ENCODE data around the gene FIBIN.
"Not testable (repeated sequence)": the region's sequence is repeated elsewhere in the genome, so short reads cannot be mapped to it uniquely, and the experiment has no call there.

FIBIN gene

DNA sequence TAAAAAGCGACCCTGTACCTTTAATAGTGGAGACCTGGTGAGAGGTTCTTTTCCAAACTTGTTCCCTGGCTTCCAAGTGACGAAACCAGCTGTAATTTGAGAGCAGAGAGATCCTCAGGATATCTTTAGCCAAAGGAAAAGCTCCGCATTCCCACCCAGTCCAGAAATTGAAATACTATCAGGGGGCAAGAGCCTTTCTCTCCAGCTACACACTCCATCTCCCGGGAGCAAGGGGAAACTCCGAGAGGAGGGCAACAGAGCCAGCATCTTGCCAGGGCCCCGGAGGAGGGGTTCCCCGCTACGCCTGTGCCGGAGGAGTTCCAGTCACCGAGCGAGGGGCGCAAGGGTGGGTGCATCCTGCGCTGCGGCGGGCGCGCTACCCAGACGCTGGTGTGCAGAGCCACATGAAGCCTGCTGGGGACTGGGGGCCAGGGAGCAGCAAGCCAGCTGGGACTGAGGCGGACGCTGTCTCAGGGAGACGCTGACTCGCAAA lies at the start of gene FIBIN:
Gene FIBIN (plus strand): TSS at position 148 of the 493 bp plus-strand sequence. CDS start 415 bp downstream, outside the sequence.
- peak; percentile 61 for DNase-seq (ENCODE audit: low spot score)

- no peak for DNase-seq (ENCODE audit: low spot score)
Measured at GRCh38 chr11:26944866-26945664, 48.8 kb upstream of the FIBIN start.

DNA sequence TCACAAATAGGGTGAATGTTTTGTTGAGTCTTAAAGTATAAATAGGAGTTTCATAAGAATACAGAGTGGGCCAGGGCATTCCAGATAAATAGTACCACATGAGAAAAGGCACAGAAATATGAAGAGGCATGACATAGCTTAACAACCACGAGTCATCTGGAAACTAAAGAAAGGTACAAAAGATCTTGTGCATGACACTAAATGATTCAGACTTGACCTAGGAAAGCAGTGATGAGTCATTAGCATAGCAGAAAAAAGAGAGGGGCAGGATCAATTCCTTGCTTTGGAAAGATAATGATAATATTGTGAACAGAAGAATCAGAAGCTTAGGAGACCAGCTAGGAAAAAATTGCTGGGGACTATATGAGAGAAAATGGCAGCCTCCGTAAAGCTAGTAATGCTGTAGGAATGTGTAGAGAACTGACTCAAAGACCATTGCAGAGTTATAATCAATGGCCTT lies 47.6 kb upstream of the FIBIN start:
- DNase-seq (ENCODE audit: low spot score): no peak

DNA sequence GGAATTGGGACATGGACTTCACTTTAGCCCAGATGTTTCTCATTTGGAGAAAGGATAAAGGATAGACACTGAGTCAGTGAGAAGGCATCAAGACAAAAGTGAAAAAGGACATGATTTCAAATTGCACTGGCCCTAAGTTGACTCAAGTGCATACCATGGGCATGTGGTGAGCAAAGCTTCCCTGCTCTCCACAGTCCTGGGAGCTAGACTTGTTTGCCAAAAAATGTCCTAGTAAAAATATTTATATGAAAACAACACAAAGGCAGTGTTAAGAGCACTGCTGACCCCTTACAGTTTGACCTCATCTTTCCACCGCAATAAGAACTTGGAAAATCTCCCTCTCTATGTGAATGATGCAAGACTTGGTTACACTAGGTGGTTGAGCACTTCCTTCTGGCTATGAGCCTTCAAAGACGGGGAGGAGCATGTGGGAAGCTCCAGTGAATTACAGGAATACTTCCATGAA lies 46.5 kb upstream of the FIBIN start:
- DNase-seq (ENCODE audit: low spot score): peak; percentile 87

DNA sequence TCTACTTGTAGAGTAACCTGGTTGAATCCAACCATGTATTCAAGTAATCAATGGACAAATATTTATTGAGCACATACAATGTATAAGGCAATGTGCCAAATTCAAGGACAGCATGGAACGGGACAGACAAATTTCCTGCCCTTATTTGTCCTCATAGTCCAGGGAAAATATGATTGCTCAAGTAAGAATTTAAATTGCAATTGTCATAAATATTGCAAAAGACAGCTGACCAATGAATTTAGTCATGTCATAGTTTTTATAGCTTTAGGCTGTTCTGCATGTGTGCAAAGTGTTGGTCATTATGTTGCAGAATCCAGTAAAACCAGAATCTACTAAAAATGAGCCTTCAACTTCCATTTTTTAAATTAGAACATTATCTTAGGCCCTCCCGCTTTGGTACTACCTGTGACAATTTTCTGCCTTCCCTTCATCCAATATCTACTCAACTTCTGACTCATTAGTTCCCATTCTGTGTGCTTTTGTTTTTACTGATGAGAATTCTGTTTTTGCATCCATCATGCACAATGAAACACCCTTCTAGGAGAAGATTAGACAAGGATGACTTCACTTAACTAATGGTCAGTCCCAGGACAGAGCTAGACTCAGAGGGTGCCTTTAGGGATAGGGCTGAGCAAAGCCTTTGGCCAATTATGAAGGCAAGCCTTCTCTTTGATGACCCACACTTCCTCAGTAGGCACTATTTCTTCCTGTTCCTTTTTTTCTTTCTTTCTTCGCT lies 45.8 kb upstream of the FIBIN start:
- DNase-seq (ENCODE audit: low spot score): no peak

DNA sequence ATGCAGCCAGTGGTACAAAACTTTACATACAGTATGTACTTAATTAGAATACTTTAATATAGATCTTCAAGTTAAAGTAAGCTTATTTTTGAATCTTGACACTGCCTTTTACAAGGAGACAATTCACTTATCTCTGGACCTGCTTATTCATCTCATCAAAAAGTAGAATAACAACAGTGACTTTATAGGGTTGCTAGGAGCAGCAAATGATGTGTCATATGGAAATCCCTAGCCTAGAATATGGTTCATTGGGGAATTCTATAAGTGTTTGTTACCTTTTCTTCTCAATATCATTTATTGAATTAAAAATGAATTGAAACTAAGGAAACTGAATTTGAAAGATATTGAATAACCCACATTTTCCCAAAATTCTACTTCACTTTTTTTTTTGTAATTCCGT lies 45.0 kb upstream of the FIBIN start:
- no peak for DNase-seq (ENCODE audit: low spot score)

DNA sequence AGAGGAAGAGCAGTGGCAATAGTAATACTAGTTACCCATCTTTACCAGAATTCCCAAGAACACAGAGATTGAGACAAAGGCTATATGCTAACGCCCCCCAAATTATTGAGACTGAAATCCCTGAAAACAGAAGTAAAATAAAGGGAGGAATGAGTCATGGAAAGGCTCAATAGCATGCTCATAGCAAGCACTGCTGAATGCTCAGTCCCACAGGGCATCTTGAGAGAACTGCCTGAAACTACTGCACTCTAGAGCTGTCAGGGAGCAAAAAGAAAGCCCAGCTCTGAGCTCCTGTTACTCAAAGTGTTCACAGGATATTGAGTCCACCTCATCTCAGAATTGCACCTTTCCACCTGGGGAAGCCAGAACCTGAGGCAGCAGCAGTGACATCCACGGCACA lies 44.1 kb upstream of the FIBIN start:
- no peak for DNase-seq (ENCODE audit: low spot score)

GRCh38 chr11:26950260-26950719 lies 43.6 kb upstream of the FIBIN start:
- peak; percentile 60 for DNase-seq (ENCODE audit: low spot score)

DNA sequence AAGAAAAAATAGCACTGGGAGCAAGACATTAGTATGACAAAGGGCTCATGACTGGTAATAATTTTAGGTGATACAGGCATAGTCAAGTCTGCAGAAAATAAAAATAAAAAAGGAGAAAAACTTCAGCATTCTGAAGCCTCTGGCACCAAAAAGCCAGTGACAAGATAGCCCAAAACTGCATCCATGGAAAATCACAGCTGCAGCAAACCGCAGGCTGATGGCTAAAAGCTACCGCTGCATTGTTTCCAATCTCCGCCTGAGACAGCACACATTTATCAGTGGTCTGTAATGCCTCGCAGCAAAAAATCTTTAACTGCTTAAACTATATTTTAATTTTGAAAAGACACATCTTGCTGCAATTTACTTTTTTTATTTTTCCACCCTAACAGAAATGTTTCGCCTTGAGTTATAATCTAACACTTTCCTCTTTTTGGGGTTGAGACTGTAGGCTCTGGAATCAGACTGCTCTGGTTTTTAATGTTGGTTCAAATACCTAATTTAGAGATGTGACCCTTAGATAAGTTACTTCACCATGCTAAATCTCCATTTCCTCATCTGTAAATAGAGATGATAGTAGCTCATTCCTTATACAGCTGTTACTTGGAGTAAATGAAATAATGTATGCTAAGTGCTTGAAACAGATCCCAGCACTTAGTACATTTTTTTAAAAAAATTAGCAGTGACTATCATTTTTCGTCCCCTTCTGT lies 42.0 kb upstream of the FIBIN start:
- peak; percentile 37 for DNase-seq (ENCODE audit: low spot score)

DNA sequence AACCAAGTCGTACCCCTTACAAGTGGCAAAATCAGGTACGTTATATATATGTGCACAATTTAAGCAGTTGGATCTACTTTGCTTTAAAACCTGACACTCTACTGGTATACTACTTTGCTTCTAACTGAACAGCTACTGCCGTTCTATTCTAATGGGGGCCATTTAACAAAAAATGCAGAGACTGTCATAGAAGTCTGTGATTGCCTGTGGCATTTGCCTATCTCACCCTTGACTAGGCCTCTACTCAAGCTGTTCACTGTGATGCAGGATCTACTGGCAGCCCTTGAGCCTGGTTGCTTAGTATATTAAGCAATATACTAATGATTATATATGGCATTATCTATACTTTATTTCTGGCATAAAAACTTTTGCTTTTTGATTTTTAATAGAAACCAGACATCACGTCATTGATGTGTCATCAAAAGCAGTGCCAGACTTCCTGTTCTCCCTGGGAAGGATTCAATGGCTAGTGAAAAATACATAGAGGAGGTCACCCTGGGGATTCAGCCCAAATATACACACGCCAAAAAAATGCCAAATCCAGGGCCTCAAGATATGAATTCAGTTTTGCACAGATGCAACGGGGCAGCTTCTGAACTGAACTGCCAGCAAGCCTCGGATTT lies 40.0 kb upstream of the FIBIN start:
- no peak for DNase-seq (ENCODE audit: low spot score)

DNA sequence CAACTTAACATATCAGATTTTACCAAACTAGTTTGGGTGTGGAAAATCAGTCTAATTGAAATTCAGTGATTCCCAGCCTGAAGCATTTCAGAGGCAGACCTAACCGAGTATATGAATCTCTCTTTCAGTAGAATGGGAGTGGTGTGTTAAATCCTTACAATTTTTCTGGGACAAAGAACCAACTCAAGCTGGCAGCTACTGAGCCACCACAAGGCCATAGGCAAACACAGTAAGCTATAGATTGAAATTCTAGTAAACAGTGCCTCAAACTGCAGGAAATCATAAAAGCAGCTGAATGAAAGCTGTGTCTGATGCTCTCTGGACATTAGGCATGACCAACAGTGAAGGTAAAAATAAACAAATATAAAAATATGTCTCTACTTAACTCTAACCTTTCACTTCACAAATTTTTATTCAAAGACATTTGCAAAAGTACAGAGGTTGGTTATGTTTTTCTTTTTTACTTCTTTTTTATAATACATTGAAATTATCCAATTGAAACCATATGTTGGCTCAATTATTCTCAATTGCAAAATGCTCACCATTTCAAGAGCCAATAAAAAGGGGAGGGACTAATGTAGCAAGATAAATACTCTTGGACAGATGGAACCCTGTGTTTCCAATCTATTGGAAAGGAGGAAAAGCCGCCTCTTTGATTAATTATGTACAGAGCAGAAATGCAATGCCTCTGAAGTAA lies 35.8 kb upstream of the FIBIN start:
- DNase-seq (ENCODE audit: low spot score): no peak

GRCh38 chr11:26958702-26959049 lies 35.2 kb upstream of the FIBIN start:
- no peak for DNase-seq (ENCODE audit: low spot score)

- DNase-seq (ENCODE audit: low spot score): peak; percentile 30
Measured at GRCh38 chr11:26960281-26960680, 33.6 kb upstream of the FIBIN start.

DNA sequence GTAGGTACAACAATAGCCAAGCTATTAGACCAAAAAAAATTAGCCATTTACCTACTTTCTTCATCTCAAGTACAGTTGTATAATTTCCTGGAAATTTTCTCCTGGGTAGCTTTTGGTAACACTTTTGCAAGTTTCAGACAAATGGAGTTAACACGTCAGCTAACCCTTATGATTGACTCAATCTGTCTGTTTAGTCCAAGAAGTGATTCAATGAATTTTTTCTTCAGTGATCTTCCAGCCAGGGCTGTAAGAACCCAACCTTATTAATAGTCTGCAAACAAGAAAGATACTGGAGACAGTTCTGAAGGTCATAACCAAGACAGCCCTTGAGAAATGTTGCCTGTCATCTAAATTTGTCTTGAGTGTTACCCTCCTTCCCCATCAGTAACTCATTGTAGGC lies 30.1 kb upstream of the FIBIN start:
- no peak for DNase-seq (ENCODE audit: low spot score)

- DNase-seq (ENCODE audit: low spot score): no peak
Measured at GRCh38 chr11:26964339-26964738, 29.6 kb upstream of the FIBIN start.

DNA sequence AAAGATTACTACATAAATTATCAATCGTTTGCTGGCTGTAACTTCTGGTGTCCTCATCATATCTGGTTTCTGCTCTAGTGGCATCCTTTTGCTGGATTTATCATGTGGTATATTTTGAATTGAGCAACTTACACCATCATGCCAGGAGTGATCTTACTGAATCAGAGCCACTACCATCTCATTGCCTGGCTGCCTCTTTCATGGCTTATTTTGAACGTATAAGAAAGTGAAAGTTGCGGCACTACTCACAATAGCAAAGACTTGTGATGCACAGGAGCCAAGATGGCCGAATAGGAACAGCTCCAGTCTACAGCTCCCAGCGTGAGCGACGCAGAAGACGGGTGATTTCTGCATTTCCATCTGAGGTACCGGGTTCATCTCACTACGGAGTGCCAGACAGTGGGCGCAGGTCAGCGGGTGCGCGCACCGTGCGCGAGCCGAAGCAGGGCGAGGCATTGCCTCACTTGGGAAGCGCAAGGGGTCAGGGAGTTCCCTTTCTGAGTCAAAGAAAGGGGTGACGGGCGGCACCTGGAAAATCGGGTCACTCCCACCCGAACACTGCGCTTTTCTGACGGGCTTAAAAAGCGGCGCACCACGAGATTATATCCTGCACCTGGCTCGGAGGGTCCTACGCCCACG lies 28.9 kb upstream of the FIBIN start:
- not testable (repeated sequence) for DNase-seq (ENCODE audit: low spot score)

GRCh38 chr11:26971961-26972360 lies 22.0 kb upstream of the FIBIN start:
- no peak for DNase-seq (ENCODE audit: low spot score)

GRCh38 chr11:26974069-26974783 lies 19.7 kb upstream of the FIBIN start:
- peak; percentile 39 for DNase-seq (ENCODE audit: low spot score)

DNA sequence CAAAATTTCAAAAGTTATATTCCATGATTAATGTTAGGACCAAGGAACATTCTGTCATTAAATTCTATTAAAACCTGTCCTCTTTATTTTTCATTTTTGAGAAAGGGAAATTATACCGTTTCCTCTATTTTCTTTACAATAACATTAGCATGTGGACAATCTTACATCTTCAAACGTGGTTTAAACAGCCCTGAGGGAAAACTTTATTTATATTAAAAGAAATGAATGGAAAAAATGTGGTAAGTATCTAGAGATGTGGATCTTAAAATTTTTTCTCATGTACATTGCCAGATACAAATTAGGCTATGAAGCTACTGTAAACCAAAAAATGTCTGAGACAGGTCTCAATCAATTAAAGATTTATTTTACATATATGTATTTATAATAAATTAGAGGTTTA lies 18.9 kb upstream of the FIBIN start:
- no peak for DNase-seq (ENCODE audit: low spot score)

DNA sequence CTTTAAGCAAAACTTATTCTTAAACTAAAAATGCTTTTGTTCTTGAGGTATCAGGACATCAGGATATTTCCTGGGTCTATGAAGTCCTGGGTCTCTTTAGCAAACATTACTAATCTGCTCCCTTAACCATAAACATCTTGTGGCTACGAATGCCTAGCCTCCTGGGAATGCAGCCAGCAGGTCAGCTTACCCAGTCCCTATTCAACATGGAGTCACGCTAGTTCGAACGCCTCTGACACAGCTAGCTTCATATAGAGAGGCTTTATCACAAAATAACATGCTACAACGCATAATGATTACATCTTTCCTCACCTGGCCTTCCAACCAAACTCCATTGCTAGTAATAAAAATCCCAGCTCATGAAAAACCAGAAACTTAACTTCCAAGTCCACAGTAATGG lies 17.5 kb upstream of the FIBIN start:
- DNase-seq (ENCODE audit: low spot score): no peak

Measured in AG20443 (cell line).